Fibroblast of mammary gland (primary cell): ENCODE data around the gene TRIM5.
"Not testable (repeated sequence)": the region's sequence is repeated elsewhere in the genome, so short reads cannot be mapped to it uniquely, and the experiment has no call there.

ENCODE experiments used
- DNase-seq: peaks from one replicate; pipeline ENCODE4 v3.0.0-alpha.2; 2010; ENCODE audit warnings: low read depth
- H3K4me3 ChIP-seq: 2 replicates; pipeline ENCODE4 v1.5.1; 2011; ENCODE audit warnings: low read depth, mild to moderate bottlenecking, low read length, moderate library complexity; ENCODE audit not compliant: control insufficient read depth
- TF ChIP-seq, protein P1 (sequence below): conservative IDR thresholded peaks from 2 replicates; pipeline ENCODE4 v1.5.1; 2011; ENCODE audit warnings: low read depth, low read length, inconsistent platforms; ENCODE audit not compliant: control insufficient read depth, insufficient read depth

TRIM5 gene

DNA sequence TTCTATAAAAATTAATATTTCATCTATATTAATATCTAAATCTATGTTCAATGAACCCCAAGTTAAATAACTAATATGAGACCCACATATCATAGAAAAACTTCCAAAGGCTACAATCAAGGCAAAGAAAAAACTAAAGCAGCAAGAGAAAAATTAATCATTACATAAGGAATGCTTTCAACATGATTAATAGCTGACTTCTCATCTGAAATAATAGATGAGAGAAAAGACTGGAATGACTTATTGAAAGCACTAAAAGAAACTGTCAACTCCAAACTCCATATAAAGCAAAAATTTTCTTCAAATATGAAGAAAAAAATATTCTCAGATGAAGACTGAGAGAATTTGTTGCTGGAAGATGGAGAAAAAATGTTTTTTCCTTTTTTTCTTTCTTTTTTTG lies 13.0 kb downstream of the TRIM5 start:
- DNase-seq: no peak
- TF ChIP-seq, protein P1, sequence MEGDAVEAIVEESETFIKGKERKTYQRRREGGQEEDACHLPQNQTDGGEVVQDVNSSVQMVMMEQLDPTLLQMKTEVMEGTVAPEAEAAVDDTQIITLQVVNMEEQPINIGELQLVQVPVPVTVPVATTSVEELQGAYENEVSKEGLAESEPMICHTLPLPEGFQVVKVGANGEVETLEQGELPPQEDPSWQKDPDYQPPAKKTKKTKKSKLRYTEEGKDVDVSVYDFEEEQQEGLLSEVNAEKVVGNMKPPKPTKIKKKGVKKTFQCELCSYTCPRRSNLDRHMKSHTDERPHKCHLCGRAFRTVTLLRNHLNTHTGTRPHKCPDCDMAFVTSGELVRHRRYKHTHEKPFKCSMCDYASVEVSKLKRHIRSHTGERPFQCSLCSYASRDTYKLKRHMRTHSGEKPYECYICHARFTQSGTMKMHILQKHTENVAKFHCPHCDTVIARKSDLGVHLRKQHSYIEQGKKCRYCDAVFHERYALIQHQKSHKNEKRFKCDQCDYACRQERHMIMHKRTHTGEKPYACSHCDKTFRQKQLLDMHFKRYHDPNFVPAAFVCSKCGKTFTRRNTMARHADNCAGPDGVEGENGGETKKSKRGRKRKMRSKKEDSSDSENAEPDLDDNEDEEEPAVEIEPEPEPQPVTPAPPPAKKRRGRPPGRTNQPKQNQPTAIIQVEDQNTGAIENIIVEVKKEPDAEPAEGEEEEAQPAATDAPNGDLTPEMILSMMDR: no peak
- no peak overlapping the region for H3K4me3 ChIP-seq

DNA sequence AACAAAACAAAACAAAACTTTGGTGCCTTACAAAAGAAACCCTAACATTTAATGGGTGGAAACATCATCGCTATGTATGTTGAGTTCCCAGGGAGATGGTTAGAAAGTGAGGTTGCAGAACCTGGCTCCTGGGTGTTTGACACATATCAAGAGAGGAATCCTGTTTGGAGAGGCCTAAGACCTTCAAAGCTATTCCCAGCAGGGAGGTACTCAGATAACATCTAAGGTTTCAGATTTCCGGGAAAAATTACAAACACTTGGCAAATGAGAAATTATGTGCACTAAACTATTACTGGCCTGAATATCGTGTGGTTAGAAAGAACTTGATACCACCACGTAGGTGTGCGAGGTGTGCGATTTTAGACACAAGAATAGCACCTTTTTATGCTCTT lies 18.5 kb downstream of the TRIM5 start:
- TF ChIP-seq, protein P1: no peak
- no peak overlapping the region for H3K4me3 ChIP-seq
- DNase-seq: no peak

DNA sequence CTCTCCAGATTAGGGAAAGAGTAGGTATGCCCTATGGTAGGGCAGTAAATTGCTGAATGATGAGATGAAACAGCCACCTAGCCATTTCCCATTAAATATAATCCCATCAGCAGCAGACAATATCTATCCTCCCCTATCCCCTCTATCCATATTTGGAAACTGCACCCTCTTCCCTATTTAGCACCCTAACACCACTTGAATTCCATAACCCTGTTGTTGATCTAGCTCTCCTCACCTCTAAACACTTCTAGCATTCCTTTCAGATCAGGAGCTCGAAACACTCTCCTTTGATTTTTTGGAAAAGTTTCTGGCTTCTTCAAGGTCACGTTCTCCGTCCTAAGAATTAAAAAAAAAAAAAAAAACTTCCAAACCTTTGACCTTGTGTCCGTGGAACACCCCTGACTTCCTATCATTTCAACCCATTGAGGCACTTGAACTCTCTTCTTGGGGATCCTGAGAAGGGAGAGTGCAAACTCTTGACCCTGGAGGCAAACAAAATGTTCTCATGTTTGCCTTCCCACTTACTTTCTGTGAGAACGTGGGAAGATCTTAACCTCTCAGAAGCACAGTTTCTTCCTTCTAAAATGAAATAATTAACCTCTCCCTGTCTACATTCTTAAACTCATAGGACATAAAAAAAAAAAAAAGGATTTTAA lies 19.0 kb downstream of the TRIM5 start:
- TF ChIP-seq, protein P1: no peak
- no peak overlapping the region for H3K4me3 ChIP-seq
- no peak for DNase-seq

DNA sequence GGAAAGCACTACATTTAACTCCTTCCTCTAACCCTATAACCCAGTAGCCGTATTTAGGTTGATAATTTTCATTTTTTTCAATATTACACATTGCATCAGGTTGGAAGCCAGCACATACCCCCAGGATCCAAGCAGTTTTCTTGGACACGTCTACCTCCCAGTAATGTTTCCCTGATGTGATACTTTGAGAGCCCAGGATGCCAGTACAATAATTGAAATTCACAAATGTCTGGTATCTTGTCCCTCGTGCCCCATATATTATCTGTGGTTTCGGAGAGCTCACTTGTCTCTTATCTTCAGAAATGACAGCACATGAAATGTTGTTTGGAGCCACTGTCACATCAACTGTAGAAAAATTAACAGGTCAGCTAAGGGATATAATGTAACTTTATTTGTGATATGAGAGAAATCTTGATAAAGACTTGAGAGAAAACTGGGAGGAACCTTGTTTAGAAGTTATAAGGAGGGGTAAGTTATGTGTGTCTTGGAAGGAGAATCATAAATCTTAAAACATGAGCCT lies 19.8 kb downstream of the TRIM5 start:
- TF ChIP-seq, protein P1: no peak
- no peak for DNase-seq
- no peak overlapping the region for H3K4me3 ChIP-seq

DNA sequence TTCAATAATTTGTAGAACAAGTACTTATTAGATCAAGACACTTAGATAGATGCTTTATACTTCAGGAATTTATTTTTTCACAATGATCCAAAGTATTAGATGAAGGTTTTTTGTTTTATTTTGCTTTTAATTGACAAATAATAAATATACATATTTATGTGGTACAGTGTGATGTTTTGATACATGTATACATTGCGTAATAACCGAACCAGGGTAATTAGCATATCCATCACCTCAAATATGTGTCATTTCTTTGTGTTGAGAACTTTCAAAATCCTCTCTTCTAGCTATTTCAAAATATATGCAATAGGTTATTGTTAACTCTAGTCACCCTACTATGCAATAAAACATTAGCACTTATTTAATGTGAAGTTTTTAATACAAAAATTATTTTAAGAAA lies 21.4 kb downstream of the TRIM5 start:
- no peak for DNase-seq
- TF ChIP-seq, protein P1: no peak
- no peak overlapping the region for H3K4me3 ChIP-seq

DNA sequence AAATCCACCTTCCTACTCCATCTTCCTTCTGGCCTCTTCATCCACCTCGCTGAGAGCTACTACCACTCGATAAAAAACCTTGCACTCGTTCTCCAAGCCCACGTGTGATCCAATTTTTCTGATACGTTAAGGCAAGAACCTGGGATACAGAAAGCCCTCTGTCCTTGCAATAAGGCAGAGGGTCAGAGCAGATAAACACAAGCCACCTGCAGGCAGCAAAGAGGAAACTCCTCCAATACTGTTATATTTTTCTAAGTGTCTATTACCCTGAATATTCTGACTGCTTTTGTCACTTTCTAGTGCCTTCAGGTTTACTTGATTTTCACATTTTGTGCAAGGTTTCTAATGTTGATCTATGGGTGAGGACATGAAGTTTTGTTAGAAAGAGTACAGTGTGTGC lies 26.6 kb downstream of the TRIM5 start:
- no peak overlapping the region for H3K4me3 ChIP-seq
- TF ChIP-seq, protein P1: no peak
- DNase-seq: no peak

DNA sequence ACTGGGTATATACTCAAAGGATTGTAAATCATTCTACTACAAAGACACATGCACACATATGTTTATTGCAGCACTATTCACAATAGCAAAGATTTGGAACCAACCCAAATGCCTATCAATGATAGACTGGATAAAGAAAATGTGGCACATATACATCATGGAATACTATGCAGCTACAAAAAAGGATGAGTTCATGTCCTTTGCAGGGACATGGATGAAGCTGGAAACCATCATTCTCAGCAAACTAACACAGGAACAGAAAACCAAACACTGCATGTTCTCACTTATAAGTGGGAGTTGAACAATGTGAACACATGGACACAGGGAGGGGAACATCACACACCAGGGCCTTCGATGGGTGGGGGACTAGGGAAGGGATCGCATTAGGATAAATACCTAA lies 27.9 kb downstream of the TRIM5 start:
- not testable (repeated sequence) for DNase-seq, H3K4me3 ChIP-seq
